ENCODE results near the gene DST. TPM values are rescaled to one million over a fixed set of nuclear protein-coding genes. Genes with fewer than 3 reads are reported as not detected.

Gene DST
- total and polyA plus RNA-seq, 2 of the 8 experiments (the other 6 are each of a cell fraction or from before 2014, with no cell fraction given): 49.4 to 116 TPM

DNA sequence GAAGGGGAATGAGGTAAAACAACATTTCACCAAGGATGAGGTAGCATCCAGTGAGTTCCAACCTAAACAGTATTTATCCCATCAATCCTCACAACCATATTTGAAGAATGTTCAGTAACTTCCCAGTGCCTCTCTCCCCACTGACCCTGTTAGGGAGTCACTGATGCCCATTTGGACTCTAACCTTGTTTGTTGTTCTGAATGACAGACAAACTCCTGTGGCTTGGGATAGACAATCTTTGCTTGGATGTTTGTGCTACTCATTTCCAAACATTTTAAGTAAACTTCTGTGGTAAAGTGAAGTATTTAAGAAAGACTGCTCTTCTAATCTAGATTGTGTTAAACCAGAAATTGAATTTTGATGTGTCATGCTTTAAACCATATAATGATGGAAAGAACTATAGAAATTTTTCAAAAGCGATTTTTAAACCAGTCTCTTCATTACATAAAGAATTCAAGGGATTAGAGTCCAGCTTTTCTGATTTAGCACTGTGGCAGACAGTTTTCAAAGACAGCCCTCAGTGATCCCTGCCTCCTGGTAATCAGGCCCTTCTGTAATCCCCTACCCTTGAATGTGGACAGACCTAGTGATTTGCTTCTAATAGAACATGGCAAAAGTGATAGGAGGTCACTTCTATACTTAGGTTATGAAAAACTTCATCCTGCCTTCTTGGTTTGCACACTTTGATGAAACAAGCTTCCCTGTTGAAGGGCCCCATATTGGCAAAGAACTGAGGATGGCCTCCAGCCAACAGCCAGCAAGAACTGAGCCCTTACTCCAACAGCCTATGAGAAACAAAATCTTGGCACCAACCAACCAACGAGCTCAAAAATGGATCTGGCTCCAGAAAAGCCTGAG lies 191.6 kb downstream of the DST start (continued):
- no peak for TF ChIP-seq ZNF274 (IDR thresholded peaks at IDR 0.05; ENCODE audit: borderline replicate concordance, extremely low read depth, low read length)
- TF ChIP-seq RBBP5 (IDR thresholded peaks at IDR 0.05; ENCODE audit: borderline replicate concordance, low read depth, low read length): no peak
